ENCODE data around the gene RBM15B. TPM values are rescaled to one million over a fixed set of nuclear protein-coding genes. Genes with fewer than 3 reads are reported as not detected.

The RBM15B gene
- total RNA-seq, 1 experiment from 2014 or later: 61.1 TPM

DNA sequence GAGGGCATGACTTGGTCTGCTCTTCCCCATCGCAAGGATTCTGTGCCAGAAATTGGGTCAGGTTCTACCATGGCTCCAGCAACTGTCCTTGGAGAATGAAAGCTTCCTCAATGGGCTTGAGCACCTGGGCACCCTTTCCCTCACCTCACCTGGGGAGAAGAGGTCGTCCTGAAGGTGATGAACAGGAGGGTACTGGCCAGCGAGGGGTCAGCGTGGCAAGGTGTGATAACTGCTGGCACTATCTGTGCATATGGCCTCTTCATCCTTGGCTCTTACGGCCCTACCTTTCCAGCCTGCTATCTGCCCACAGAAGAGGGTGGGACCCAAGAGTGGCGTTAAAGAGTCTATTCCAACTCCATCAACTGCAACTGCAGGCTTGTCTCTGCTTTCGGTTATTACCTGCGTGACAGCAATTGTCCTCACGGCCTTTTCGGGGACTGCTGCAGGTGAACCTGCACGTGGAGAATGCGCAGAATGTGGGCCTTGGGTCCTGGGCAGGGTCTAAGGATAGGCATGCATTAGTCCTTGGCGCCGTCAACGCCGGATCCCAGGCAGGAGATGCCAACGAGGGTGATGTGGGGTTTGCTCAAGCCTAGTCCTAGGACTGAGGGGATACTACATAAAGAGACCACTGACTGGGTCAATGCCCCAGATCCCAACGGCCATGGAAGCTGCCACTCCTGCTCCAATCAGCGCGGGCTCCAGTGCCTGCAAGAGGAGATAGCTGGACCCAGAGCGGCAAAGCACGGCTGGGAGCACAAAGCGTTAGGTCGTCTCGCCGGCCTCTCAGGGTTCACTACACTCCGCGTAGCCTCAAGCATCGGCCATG, 625 bp upstream of the RBM15B start:
- Histone ChIP-seq H3K79me1 (ENCODE audit: insufficient read depth, low read depth, low read length, poor library complexity, severe bottlenecking) (peaks cover 13% of the 10 kb centered on the region), H3K14ac (ENCODE audit: insufficient read depth, low read length) (no peak overlapping the region), H4K91ac (ENCODE audit: insufficient read length, low read depth, low read length) (no peak overlapping the region), H4K20me1 (ENCODE audit: control insufficient read depth, insufficient read depth, insufficient read length) (no peaks in the 10 kb centered on the region), H3K9me3 (ENCODE audit: control insufficient read depth, low read depth, low read length) (no peaks in the 10 kb centered on the region), H3K56ac (ENCODE audit: insufficient read length, low read depth, low read length) (no peak overlapping the region), H3K23me2 (ENCODE audit: insufficient read length, low read depth, low read length, poor library complexity, severe bottlenecking) (peaks cover 8% of the 10 kb centered on the region), H3K9ac (ENCODE audit: extremely low read depth, insufficient read length, low read length) (peak overlapping the region; percentile 8), H3K23ac (ENCODE audit: insufficient read length, low read depth, low read length) (no peak overlapping the region), H3K27ac (ENCODE audit: insufficient read length, low read depth, low read length) (no peak overlapping the region), H4K8ac (replicated peaks; ENCODE audit: insufficient read length, low read depth, low read length) (no peak overlapping the region), H3K27me3 (ENCODE audit: insufficient read depth, low read length) (no peaks in the 10 kb centered on the region), H3K18ac (ENCODE audit: insufficient read length, low read depth, low read length) (peak overlapping the region; percentile 66), H3K4me2 (ENCODE audit: insufficient read depth, insufficient read length, low read length) (peak overlapping the region; percentile 40), H2AFZ (ENCODE audit: low read length) (no peak overlapping the region), H2AK5ac (ENCODE audit: insufficient read length, low read length) (no peak overlapping the region), H4K5ac (ENCODE audit: insufficient read length, low read depth, low read length) (no peak overlapping the region), H2BK5ac (ENCODE audit: insufficient read length, low read length) (no peak overlapping the region), H2BK120ac (ENCODE audit: low read depth, low read length, poor library complexity, severe bottlenecking) (no peak overlapping the region), H3K4ac (ENCODE audit: low read depth, low read length) (no peak overlapping the region), H3K4me1 (ENCODE audit: insufficient read depth, low read length) (0 out of 2 replicates have a peak, but pooled peaks cover 6% of the 10 kb centered on the region), H2BK20ac (ENCODE audit: low read depth, low read length, poor library complexity, severe bottlenecking) (no peak overlapping the region), H3K79me2 (ENCODE audit: insufficient read depth, low read length) (peaks cover 31% of the 10 kb centered on the region), H2BK12ac (ENCODE audit: insufficient read length, low read depth, low read length) (no peak overlapping the region), H2BK15ac (ENCODE audit: low read depth, low read length) (no peak overlapping the region), H3T11ph (ENCODE audit: low read length) (no peak overlapping the region)
- H3K27ac Mint-ChIP-seq: peak overlapping the region in 2 of 3 experiments; percentile 24 to 70; a peak in 2 of 7 replicates
- no peak for TF ChIP-seq CTCF (conservative IDR thresholded peaks at IDR 0.05)
- WGBS (ENCODE audit: extremely low coverage, insufficient read length, low lambda C conversion rate): no CpG with 5 or more reads among the region's 29 CpGs
- H3K4me3 Mint-ChIP-seq: peak overlapping the region; percentile 53 to 74
- peaks cover 8 to 9% of the 10 kb centered on the region in 2 experiments; a peak in 4 of 5 replicates for H3K9me3 Mint-ChIP-seq
- no peaks in the 10 kb centered on the region; the same call in 1 of the 2 replicates for H3K27me3 Mint-ChIP-seq (ENCODE audit: low read depth)
- no peak for DNase-seq
- H3K4me1 Mint-ChIP-seq: peaks cover 49 to 64% of the 10 kb centered on the region in 2 experiments
- H3K36me3 Mint-ChIP-seq (ENCODE audit: insufficient read depth in 1 of 3, low read depth in 3 of 3): peaks cover 60 to 84% (median 80%) of the 10 kb centered on the region in 3 experiments
